ENCODE data around the gene BCORL1.

Gene BCORL1

GRCh38 chrX:129982300-129983251 lies at the start of gene BCORL1:
BCORL1 (plus strand) TSS chrX:129982635; CDS start chrX:130005232, 22,597 bp downstream.
- peak; percentile 73 for DNase-seq (ENCODE audit: low read depth)

- DNase-seq (ENCODE audit: low read depth): no peak
These were observed 49.6 kb upstream of the BCORL1 start for GRCh38 chrX:129932821-129933321.

GRCh38 chrX:129933700-129934099 lies 48.7 kb upstream of the BCORL1 start:
- DNase-seq (ENCODE audit: low read depth): no peak

GRCh38 chrX:129934461-129934860 lies 48.0 kb upstream of the BCORL1 start:
- DNase-seq (ENCODE audit: low read depth): no peak

- DNase-seq (ENCODE audit: low read depth): no peak
These were observed 47.5 kb upstream of the BCORL1 start for GRCh38 chrX:129934952-129935351.

GRCh38 chrX:129938081-129938480 lies 44.4 kb upstream of the BCORL1 start:
- DNase-seq (ENCODE audit: low read depth): no peak

GRCh38 chrX:129939986-129940385 lies 42.4 kb upstream of the BCORL1 start:
- DNase-seq (ENCODE audit: low read depth): no peak

- no peak for DNase-seq (ENCODE audit: low read depth)
These were observed 41.7 kb upstream of the BCORL1 start for GRCh38 chrX:129940721-129941120.

GRCh38 chrX:129945131-129945530 lies 37.3 kb upstream of the BCORL1 start:
- DNase-seq (ENCODE audit: low read depth): no peak

GRCh38 chrX:129953334-129953648 lies 29.1 kb upstream of the BCORL1 start:
- DNase-seq (ENCODE audit: low read depth): no peak

GRCh38 chrX:129953881-129954280 lies 28.6 kb upstream of the BCORL1 start:
- DNase-seq (ENCODE audit: low read depth): no peak

- DNase-seq (ENCODE audit: low read depth): no peak
These were observed 27.6 kb upstream of the BCORL1 start for GRCh38 chrX:129954804-129955203.

GRCh38 chrX:129955682-129956081 lies 26.8 kb upstream of the BCORL1 start:
- DNase-seq (ENCODE audit: low read depth): no peak

- no peak for DNase-seq (ENCODE audit: low read depth)
These were observed 26.3 kb upstream of the BCORL1 start for GRCh38 chrX:129956145-129956544.

GRCh38 chrX:129956765-129957164 lies 25.7 kb upstream of the BCORL1 start:
- DNase-seq (ENCODE audit: low read depth): no peak

GRCh38 chrX:129957241-129958082 lies 25.0 kb upstream of the BCORL1 start:
- no peak for DNase-seq (ENCODE audit: low read depth)

- no peak for DNase-seq (ENCODE audit: low read depth)
These were observed 24.4 kb upstream of the BCORL1 start for GRCh38 chrX:129958083-129958465.

- no peak for DNase-seq (ENCODE audit: low read depth)
These were observed 23.5 kb upstream of the BCORL1 start for GRCh38 chrX:129958814-129959492.

- DNase-seq (ENCODE audit: low read depth): no peak
These were observed 23.0 kb upstream of the BCORL1 start for GRCh38 chrX:129959493-129959832.

- peak; percentile 30 for DNase-seq (ENCODE audit: low read depth)
These were observed 21.0 kb upstream of the BCORL1 start for GRCh38 chrX:129961180-129962083.

- no peak for DNase-seq (ENCODE audit: low read depth)
These were observed 18.7 kb upstream of the BCORL1 start for GRCh38 chrX:129963729-129964128.
